Measurements from ENCODE around the gene CCDC57.
"Not testable (repeated sequence)": the region's sequence is repeated elsewhere in the genome, so short reads cannot be mapped to it uniquely, and the experiment has no call there.

The CCDC57 gene

DNA sequence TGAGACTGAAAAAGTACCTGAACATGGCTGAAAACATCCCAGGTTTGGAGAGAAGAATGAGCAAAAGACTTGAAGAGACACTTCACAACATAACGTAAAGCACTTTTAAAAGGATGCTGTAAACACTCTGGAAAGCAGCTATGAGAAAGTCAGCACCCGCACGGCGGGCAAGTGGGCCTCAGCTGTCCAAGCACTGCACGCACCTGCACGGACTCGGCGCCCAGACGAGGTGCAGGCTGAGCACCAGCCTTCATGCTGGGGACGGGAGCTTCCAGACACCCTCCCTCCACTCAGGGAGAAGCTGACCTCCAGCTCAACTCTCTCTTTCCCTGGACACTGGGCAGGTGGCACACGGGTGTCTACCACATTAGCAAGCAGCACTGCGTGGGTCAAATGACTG lies 13.1 kb downstream of the CCDC57 start:
- no peak for DNase-seq

DNA sequence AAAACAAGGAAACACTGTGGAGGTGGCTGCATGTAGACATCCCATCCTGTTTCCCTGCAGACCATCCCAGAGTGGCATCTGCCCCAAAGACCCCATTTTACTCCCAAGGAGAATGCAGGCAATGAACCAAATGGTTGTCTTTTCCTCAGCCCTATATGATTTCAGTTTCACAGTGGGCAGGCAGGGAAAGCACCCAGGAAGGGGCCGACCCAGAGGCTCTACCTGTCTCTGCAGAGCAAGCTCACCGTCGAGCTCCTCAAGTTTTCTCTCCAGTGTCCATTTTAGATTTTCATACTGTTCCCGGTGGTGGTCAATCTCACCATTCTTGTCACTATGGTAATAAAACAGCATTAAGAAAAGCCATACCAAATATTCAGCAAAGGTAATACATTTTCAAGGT lies 14.6 kb downstream of the CCDC57 start:
- DNase-seq, result no peak

DNA sequence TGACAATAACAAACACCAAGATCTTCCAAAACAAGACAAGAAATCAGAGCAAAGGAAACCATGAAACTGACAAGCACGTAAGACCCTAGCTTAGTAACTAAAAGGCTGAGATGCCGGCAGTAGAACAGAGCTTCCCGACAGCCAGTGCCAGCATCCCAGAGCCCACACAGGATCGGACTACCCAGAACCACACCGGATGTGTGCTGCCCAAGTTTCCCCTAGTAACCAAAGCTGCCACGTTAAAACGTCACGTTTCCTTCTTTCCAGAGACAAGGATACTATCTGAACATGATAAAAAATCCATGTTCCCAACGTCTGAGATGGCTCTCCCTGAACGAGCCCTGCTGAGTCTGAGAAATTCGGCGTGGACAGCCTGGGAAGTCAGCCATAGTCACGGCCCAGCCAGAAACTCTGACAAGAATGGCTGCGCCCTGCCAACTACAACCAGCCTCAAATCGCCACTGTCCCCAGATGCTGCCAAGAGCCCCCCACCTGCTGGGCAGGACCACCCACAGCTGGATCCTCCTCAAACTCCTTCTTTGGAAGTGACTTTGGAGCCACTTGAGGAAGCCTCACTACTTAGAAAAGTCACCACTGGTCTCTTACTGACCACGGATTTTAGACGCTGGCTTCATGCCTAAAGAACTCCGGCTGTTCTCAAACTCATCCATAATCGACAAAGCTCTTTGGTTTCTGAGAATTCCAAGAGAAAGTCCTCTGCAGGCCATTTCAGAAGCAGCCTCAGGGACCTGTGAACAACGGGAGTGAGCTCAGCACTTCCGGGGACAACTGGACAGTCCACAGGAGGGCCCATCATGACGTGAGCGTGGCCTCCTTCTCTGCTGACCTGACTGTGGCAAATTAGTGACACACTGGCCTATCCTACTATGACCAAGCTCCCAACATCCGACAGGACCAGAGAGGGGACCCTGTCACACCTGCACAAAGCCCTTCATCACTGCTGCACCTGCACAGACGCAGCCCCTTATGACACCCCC lies 16.7 kb downstream of the CCDC57 start:
- DNase-seq, result no peak

DNA sequence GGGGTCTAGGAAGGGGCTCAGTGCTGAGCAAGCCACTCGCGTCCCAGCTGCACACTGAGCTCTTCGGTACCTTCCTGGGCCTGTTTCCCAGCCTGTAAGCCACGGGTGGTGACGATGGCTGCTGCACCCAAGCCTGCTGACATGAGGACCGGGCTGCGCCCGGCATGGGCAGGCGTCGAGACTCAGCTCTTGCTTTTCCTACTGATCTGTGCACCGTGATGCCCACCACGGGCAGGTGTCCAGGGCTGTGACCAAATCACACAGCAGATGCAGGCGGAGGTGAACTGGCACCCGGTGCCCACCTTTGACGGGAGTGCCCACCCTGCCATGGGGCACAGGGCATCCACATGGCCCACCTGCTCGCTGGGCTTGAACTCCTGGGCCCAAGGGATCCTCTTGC lies 17.9 kb downstream of the CCDC57 start:
- no peak for DNase-seq

DNA sequence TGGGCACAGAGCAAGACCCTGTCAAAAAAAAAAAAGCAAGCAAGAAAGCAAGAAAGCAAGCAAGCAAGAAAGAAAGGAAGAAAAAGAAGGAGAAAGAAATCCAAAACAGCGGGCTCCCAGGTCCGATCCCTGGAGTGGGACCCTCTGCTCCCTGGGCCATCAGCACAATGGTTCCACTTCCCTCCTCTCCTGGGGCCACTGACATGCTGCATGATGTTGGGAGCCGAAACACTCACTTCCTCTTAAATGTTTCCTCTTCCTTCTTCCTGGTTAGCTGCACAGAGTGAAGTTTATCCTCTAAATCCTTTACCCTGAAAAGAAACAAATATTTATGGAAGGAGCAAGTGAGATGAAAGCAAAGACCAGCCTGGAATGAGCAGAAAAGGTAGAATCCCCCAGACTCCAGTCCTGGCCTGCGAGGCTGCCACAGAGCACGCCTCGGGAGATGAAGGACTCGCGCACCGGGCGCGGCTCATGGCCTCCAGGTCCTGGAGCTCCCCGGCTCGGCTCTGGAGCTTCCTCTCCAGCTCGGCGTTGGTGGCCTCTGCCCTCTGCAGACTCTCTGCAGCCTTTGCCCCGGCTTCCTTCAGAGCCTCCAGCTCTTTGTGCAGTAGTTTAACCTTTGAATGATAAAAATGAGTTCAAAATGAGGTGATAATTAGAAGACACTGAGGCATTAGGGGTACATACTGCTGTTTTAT lies 19.0 kb downstream of the CCDC57 start:
- no peak for DNase-seq

DNA sequence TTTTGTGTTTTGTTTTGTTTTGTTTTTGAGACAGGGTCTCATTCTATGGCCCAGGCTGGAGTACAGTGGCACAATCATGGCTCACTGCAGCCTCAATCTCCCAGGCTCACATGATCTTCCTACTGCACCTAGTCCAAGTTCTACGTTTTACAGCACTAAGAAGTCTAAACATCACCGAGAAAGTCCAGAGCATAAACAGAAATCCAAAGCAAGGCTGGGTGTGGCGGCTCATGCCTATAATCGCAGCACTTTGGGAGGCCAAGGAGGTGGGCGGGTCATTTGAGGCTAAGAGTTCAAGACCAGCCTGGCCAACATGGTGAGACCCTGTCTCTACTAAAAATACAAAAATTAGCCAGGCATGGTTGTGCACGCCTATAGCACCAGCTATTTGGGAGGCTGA lies 19.6 kb downstream of the CCDC57 start:
- DNase-seq, result not testable (repeated sequence)

DNA sequence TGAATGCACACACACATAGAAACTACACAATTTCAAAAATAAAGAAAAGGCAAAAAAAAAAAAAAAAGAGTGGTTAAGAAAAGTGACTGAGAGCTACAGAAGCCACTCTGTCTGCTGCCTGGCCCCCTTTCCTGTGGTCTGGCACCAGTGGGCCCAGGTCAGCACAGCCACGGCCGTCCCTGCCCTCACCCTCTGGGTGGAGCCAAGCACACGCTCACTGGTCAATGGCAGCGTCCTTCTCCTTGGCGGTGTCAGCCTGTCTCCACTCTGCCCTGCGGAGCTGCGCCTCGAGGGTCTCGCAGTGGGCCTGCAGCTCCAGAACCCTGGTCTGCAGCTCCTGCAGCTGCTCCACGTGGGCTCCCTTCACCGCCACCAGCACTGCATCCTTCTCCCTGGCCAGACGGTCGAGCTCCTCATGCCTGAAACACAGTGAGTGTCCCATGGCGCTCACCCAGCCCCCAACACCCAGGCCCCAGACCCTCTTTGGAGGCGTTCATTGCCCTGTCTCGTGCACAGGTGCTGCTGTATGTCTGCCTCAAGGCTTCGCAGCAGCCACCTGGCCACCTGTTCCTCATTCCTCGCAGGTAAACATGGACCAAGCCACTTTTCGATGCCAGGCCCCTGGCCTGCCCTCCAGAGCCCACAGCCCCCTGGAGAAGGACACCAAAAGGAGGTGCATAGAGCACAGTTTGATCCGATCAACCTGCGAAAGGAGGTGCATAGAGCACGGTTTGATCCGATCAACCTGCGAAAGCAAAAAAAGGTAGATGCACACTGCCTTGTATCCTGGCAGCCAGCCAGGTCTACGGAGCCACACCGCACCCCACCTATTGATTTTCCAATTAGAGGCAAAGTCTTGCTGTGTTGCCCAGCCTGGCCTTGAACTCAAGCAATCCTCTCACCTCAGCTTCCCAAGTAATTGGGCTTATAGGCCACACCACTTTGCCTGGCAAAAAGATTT lies 24.4 kb downstream of the CCDC57 start:
- no peak for DNase-seq

DNA sequence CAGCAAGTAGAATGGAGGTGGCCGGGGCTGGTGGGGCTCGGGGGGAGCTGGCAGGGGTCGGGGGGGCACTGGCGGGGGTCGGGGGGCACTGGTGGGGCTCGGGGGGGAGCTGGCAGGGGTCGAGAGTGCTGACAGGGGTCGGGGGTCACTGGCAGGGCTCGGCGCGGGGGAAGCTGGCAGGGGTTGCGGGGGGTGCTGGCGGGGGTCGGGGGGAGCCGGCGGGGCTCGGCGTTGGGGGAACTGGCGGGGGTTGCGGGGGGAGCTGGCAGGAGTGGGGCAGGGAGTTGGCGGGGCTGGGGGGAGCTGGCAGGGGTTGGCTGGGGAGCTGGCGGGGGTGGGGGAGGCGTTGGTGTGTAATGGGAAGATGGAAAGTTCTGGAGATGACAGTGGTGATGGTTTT lies 25.1 kb downstream of the CCDC57 start:
- no peak for DNase-seq

DNA sequence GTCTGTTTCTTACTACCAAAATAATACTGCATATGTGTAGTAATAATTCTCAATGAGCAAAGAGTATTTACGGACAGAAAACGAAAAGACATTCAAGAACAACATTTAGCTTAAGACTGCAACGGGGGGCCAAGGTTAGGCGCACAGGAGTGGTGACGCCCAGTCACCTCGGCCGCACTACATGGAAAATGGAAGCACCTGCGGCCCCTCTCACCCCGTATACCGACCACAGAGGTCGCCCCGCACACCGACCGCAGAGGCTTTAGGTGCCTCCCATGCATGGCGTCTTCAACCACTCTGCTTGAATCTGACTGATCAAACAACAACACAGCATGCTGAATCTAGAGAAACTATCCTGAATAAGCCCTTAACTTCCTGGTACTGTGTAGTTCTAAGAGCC lies 26.4 kb downstream of the CCDC57 start:
- DNase-seq, result no peak

DNA sequence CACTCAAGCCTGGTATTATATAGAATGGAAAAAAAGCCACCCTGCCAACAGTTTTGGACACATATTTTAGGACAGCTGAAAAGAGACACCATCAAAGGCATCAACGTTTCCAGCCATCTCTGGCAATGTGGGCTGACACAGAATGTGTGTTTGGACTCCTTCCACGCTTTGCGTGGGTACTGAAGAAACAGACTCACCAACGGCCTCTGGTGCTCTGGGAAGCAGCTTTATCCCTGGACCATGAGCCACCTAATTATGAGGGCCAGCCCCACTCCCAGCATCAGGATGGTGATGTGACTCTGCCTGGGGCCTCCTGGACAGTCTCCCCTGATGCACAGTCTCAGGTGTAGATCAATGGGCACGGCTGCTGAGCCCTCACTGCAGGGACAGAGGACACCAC lies 27.9 kb downstream of the CCDC57 start:
- no peak for DNase-seq

DNA sequence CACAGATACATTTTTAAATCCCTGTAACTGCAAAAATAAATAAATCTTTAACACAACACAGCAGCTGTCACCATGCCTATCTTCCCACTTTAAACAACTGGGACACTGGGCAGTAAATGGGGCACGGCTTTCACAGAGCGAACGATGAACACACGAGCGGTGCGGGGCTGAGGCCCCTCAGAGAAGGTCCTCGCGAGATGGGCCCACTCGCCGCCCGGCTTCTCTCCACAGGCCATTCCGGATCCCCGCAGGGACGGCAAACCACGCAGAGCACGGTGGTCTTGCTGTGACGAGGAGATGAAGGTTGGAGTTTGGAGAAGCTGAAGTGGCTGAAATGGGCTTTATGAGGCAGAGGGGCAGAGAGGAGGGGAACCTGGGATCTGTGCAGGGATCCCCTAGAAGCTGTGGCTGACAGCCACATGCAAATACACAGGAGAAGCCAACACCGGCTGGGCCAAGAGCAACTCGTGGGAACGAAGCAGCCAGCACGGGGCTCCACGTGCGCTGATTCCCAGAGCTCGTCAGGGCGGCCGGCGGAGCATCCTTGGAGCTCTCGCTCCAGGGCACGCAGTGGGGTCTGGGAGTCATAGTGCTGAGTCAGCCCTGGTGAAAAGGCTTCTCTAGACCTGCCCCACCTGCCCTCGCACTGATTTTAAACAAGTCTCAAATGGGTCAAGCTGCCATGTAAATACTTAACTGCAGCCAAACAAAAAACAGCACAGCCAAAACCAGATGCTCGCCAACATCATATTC lies 31.7 kb downstream of the CCDC57 start:
- no peak for DNase-seq

DNA sequence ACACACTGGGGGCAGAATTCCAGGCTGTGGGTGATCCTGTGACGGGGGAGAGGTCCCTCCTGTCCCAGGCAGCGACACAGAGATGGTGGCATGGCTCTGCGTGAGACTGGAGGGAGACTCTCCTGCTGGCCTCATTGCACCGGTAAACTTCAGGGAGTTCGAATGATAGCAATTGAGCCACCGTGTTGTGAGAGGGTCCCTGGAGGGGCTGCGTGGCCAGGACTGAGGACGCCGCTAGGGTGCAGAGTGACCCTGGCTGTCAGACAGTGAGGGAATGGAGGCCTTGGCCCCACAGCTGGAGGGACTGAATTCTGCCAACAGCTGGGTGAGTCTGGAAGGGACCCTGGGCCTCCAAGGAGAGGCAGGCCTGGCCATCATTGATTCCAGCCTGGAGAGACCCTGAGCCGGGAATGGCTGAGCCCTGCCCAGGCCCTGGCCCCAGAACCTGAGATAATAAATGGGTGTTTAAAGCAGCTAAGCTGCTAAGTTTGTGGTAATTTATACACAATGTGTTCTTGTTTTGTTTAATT lies 32.6 kb downstream of the CCDC57 start:
- no peak for DNase-seq

DNA sequence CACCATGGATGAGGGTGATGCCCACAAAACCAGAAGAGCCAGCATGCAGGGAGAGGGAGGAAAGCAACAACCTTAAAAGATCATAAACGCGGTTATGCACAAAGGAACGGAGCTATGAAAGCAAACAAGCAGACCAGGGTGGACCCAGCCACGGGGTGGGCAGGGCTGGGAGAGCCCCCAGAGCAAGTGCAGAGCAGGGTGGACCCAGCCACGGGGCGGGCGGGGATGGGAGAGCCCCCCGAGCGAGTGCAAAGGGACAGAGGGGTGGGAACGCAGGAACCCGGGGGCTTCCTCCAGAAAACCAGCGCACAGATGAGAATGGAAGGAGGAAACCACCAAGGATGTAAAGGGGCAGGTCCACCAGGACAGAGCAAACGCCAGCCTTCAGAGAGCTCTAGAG lies 33.2 kb downstream of the CCDC57 start:
- DNase-seq, result no peak

DNA sequence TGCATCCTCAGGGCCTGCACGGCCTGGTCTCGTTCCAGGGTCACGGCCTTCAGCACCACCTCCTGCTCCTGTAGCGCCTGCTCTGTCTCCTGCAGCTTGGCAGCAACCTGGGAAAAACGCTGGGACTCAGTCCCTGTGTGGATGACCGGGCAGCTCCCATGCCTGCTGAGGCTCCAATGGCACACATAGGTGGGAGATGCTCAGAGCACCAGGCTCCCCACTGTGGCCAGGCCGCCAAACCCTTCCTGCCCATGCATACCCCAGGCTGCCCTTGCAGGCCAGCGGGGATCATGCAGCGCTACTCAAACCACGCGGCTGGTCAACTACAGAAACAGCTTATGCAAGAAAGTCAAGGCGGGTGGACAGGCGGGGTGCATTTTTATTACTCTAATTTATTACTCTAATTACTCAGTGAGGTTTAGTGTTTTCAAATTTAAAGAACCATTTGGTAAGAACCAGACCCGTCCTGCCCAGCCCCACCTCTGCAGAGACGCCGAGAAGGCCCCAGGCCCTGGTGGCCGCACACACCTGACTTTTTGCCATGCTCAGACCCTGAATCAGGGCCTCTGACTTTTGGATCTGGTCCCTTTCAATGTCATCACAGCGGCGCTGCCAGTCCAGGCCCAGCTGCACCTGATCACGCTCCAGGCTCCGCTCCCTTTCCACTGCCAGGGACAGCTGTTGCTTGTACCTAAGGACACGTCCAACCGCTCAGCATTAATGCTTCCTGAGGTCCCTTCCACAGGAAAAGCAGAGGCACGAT lies 34.0 kb downstream of the CCDC57 start:
- no peak for DNase-seq

DNA sequence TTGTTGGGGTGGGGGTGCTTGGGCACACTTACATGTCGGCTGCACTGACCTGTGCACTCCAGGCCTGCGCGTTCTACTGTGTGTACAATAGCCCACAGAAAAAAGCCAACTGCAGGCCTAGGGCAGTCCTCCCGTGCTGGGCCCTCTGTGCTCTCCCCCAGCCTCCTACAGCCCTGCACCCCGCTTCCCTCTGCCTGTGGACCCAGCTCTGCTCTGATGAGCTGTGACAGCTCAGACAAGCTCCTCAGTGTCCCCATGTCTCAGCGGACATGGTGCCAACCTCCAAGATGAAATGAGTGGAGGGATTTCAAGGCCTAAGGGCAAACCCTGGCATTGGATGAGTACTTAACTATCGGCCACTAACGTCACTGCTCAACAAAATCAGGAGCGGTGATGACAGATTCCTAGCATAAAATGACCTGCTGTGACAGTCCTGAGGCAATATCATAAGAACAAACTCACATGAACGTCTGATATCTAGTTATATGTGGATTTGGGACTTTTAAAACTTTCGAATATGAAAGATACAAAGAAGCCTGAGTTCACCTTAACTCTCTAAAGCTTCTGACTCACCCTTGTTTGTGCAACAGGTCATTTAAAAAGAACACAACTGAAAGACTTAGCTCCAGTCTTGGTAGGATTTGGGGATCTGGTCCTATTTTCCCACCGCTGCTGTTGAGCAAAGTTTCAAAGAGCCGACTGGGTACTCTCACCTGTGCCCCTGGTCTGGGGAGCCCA lies 34.7 kb downstream of the CCDC57 start:
- DNase-seq, result no peak

DNA sequence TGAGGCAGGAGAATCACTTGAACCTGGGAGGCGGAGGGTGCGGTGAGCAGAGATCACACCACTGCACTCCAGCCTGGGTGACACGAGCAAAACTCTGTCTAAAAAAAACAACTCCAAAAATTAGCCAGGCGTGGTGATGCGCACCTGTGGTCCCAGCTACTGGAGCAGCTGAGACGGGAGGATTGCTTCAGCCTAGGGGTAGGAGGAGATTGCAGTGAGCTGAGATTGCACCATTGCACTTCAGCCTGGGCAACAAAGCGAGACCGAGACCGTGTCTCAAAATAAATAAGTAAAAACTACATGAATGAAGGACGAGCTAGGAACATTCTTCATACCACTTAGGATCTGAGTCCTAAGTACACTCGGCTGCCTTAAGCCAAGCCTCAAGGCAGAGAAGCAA lies 35.4 kb downstream of the CCDC57 start:
- DNase-seq, result no peak

DNA sequence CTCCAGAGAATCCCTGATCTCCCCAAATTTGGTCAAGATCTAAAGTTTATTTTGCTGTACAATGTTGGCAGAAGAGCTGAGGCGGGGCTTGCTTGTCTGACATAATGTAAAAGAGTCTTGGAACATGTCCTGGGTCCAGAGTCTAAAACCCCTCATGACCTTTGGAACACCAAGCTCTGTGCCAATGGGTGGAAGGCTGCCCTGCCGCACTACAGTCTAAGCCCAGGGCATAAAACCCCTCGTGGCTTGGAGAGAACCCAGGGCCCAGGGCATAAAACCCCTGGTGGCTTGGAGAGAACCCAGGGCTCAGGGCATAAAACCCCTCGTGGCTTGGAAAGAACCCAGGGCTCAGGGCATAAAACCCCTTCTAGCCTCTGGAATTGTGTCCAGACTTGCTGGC lies 36.7 kb downstream of the CCDC57 start:
- DNase-seq, result no peak

DNA sequence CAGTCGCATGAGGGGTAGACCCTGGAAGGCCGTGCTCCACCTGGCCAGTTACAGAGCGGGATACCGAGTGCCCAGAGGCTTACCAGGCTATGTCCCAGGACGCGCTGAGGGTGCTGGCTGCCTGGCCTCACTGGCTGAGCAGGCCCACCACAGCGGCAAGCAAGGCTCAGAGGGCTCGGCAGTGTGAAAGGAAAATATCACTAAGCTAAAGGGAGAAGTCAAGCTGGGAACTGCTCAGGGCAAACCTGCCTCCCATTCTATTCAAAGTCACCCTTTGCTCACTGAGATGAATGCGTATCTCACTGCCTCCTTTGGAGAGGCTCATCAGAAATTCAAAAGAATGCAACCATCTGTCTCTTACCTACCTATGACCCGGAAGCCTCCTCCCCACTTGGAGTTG lies 37.4 kb downstream of the CCDC57 start:
- DNase-seq, result no peak

DNA sequence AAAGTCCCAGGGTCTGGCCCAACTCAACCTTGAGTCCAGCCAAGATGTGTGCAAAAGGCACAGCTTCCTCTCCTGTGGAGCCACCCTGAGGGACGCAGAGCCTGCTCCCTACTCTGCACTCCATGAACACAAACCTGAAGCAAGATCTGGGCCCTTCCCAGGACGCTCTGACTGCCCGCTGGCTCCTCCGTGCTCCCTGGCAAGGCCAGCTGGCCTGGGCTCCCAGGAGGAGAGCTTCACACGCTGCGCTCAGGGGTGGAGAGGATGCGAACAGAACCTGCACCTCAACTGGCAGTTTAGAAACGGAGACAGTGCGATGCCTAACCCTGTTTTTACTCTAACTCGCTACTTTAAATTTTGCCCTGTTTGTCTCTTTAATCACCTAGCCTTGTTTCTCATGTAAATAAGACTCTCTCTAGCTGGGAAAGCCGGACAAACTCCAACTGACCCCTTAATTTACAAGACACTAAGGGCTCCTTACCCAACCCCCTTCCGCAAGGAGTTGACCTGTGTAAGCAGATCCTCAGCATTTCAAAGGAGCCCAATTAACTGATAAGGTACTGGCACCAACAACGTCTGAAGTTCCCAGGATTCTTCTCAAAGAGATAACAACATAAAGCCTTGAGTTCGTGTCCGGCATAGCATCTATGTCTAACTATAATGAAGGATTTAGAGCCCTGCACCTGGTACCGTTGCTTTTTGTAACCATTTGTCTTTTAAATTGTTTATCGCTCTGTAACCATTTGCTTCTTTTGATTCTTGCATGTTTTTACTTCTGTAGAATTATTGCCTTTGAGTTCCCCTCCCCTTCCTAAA lies 38.4 kb downstream of the CCDC57 start:
- DNase-seq, result not testable (repeated sequence)
